Measurements from ENCODE around the gene TIMM10.

The TIMM10 gene

DNA sequence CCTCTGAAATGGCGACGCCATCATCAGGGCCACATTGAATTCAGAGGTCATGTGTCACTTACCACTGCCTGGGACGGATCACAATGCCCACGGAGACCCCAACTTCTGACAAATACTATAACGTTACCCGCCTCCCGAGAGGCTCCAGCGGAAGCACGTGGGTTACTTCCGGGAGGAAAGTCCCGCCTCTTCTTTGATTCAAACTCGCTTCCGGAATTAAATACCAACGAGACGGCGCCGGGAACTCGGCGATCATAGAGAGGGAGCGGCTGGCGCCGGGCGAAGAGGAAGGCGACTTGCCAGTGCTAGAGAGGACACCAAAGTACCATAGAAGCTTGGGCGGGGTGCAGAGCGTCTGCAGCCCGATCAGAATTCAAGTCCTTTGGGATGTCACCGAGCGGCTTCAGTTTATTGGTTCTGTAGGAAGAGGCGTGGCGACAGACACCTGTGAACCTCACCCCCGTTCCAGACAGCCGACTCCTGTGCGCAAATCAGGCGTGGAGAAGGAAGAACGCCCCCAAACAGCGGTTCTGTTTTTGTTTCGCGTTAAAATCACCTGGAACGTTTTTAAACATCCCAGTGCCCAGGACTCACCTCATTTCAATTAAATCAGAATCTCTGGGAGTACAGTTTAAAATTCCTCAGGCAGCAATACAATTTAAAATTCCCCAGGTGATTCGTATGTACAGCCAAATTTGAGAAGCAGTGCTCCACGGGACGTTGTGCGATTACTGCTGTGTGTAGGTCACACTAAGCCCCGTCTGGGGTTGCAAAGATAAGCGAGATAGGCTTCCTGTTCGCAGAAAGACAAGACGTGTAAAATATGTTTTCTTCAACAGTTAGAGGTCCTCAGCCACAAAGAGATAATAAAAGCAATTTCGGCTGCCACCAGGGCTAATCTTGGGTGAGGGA is at the start of gene TIMM10:
TIMM10 (minus strand) TSS at position 159 of the 912 bp plus-strand sequence. CDS start 565 bp downstream, outside the sequence.
- peak; percentile 91 for DNase-seq

DNA sequence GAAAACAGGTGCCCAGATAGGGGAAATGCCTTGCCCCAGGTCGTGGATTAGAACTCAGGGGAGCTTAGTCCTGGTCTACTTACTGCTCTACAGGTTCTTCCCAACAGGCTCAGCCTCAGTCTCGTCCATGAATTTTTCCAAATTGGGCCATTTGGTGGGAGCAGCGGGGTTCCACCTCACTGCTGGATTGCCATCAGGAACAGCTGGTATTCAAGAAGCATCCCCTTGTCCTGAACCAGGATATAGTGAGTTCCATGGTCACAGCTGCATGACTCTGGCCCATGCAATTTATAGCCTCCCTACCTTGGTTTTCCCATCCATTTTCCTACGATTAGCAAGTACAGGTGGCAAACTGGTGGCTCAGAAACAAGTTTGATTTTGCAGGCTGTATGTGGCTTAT is 43.5 kb upstream of the TIMM10 start:
- no peak for DNase-seq

- DNase-seq = no peak
These were observed 41.1 kb upstream of the TIMM10 start for GRCh38 chr11:57571606-57572005.

DNA sequence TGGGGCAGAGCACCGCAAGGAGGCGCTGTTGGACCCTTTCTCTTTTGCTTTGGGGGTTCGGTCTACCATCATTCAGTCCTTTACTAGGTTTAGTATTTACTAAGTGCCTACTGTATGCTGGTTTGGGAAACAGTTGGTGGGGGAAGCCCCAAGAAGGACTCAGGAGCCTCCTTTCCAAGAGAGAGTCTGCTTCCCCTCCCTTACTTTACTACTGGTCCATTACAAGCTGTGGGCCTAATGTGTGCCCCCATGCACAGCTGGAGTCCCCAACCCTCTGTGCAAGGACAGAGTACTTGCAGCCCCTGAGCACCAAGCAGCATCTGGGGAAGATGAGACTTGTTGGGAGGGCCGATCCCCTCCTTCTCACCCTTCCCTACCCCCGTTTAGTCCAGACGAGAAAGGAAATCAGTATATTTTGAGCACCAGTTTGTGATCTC is 37.8 kb upstream of the TIMM10 start:
- DNase-seq = peak; percentile 89

GRCh38 chr11:57567515-57568329 is 37.2 kb upstream of the TIMM10 start, which contains the start of gene UBE2L6:
TSS of gene UBE2L6 (minus strand) at chr11:57567672. CDS start at chr11:57567611, 61 bp downstream.
- DNase-seq = peak; percentile 49

DNA sequence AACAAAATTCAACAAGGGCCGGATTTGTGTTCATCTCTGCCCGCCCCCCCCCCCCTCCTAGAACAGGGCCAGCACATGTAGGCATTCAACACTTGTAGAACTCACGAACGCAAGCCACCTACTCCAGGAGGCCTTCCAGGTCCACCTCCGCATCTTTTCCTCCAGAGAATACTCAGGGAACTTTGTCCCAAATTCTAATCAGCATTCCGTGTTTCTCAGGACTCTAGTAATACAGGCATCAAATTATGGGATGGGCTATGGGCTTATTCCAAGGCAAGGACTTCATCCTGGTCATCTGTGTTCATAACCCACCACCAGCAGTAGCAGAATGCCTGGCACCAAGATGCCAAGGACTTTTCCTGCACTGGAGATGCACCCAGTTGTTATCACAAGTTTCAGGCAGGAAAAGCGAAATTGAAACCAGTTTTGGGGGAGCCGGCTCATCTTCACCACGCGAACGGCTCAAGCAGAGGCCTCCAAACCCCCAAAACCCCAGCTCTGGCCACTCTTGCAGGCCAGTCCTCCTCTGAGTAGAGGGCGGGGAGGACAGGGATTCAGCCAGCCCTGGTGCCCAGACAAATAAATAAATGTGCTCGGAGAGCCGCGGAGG is 36.5 kb upstream of the TIMM10 start:
- DNase-seq = peak; percentile 13

DNA sequence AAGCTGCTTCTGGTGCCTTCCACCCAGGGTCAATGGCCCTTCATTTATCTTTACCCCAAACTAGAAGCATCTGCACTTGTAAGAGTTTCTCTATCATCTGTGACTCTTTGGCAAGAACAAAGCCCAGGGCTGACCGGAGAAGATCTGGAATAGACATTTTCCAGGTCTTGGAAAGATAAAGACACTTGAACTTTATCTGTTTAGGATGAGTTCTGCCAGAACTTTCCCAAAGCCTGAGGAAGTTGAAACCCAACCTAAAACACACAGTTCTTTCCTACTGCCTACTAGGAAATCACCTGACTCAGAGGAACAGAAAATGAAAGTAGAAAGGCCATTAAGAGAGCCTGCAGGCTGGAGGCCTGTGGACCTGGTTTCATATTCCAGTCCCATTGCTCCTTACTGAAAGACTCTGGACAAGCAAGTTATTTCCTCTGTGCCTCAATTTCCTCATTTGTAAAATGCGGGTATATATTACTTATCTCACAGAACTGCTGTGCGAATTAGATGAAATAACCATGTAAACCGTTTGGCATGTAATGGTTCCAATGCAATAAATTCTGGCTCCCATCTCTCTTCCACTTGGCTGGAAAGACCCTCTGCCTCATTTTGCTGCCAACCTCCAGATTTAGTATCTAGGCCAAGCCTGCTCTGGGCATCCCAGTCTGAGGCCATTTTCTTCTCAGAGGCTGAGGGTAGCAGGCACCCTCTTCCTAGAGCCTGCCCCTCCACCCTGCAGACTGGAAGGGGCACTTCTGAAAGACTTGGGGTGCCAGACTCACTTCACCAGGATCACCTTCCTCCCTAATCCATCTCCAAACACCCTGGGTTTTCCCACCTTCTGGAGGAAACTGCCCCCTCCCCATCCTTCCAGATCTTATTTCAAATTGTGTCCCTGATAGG is 35.7 kb upstream of the TIMM10 start:
- DNase-seq = no peak

- no peak for DNase-seq
These were observed 32.0 kb upstream of the TIMM10 start for GRCh38 chr11:57562596-57562995.

GRCh38 chr11:57560146-57560545 is 29.6 kb upstream of the TIMM10 start:
- no peak for DNase-seq

GRCh38 chr11:57556041-57556440 is 25.5 kb upstream of the TIMM10 start:
- no peak for DNase-seq

DNA sequence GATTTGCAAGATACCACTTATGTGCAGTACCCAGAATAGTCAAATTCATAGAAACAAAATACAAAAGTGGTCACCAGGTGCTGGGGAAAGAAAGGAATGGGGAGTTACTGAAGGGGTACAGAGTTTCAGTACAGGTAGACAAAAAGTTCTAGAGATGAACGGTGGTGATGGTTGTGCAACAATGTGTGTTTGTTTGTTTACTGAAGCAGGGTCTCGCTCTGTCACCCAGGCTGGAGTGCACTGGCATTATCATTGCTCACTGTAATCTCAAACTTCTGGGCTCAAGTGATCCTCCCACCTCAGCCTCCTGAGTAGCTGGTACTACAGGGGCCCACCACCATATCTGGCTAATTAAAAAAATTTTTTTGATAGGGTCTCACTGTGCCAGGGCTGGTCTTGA is 24.8 kb upstream of the TIMM10 start:
- no peak for DNase-seq

DNA sequence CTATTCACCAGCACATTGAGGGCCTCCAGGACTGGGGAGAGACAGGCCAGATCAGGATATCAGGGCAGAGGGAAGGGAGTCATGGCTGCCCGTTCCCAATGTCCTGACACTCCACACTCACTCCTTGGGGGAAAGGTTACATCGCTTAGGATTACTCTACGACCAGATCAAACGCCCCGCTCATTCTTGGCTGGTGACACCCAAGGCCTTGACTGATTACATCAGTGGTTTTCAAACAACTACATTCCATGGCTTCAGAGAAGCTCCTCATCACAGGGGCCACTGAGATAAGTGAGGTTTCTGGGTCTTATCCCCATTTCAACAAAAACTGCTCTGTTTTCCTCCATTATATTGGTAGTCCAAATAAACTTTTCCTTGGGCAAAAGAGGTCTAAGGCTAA is 21.9 kb upstream of the TIMM10 start:
- no peak for DNase-seq

- DNase-seq = no peak
These were observed 21.4 kb upstream of the TIMM10 start for GRCh38 chr11:57551941-57552340.

GRCh38 chr11:57549983-57550382 is 19.4 kb upstream of the TIMM10 start:
- no peak for DNase-seq

GRCh38 chr11:57547854-57548377 is 17.4 kb upstream of the TIMM10 start:
- DNase-seq = peak; percentile 9

DNA sequence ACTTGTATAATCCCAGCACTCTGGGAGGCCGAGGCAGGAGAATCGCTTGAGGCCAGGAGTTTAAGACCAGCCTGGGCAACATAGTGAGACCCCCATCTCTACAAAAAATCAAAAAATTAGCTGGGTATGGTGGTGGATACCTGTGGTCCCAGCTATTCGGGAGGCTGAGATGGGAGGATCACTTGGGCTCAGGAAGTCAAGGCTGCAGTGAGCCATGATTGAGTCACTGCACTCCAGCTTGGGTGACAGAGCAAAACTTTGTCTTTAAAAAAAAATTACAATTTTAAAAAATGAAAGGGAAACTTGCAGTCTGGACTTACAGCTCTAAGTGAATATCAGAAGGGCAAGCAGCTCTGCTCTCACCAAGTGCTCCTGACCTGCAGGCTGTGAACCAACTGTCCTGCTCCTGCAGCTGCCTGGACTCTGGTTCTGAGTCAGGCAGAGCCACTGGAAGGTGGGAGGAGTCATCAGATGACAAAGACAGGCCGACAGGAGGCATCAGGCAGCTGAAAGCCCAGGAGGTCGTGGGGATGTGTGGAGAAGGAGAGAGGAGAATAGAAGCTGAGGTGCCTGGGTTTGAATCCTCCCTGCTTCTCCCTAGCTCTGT is 16.4 kb upstream of the TIMM10 start:
- no peak for DNase-seq

DNA sequence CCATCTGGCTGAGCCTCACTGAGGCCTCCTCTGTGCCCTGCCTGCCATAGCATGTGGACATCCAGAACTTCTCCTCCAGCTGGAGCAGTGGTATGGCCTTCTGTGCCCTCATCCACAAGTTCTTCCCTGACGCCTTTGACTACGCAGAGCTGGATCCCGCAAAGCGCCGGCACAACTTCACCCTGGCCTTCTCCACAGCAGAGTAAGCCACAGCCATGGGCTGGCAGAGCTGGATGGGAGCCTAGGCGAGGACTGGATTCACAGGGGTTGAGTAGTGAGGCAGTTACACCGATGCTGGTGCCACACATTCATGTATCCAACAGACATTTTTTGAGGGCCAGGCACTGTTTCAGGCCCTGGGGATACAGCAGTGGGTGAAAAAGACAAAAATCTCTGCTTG is 15.9 kb upstream of the TIMM10 start:
- DNase-seq = no peak

DNA sequence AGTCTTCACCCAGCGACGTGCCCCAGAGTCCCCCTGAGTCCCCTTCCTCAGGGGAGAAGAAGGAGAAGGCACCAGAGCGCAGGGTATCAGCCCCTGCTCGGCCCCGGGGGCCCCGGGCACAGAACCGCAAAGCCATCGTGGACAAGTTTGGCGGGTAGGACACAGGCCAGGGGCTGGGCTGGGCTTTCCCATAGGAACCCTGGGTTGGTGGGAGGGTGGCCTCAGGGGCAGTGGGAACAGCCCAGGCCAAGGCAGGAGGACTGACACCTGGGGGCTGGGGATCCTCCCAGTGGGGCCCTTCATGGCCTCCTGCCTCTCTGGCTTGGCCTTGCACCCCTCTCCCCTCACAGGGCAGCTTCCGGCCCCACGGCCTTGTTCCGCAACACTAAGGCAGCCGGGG is 15.3 kb upstream of the TIMM10 start:
- DNase-seq = no peak

- DNase-seq = no peak
These were observed 14.0 kb upstream of the TIMM10 start for GRCh38 chr11:57544566-57544965.

GRCh38 chr11:57543593-57543992 is 13.0 kb upstream of the TIMM10 start:
- no peak for DNase-seq

GRCh38 chr11:57542582-57542981 is 12.0 kb upstream of the TIMM10 start:
- no peak for DNase-seq

Measured in activated gamma-delta T cell treated with Interleukin-2 at 50 U/mL for 16 hours (primary cell).